IMR-90 (cell line): ENCODE results near the gene TIGD4. TPM values are rescaled to one million over a fixed set of nuclear protein-coding genes. Genes with fewer than 3 reads are reported as not detected.

ENCODE experiments used
- ATAC-seq: fragments of 200-7000 bp; cut with Tn5 transposase; 2 replicates; pipeline ENCODE4 v1.9.1; 2020; ENCODE audit warnings: low read depth, mild to moderate bottlenecking, moderate library complexity
- BruUV-seq: library from RNA; stranded (reverse); fragments of 400-500 nt; replicated peaks from 2 replicates; lab custom pipeline; 2021; lab: Mats Ljungman, UMichigan
- CTCF ChIA-PET: fragments of 300-600 bp; formaldehyde crosslinking; extraction: SDS; loops from one replicate; lab custom pipeline; 2021; ENCODE audit warnings: antibody characterized with exemption; lab: Yijun Ruan, JAX
- POLR2A ChIA-PET: fragments of 300-600 bp; sonication (Branson Sonifier 250); formaldehyde crosslinking; loops from one replicate; lab custom pipeline; 2022; ENCODE audit warnings: antibody characterized with exemption; ENCODE audit not compliant: unreplicated experiment; lab: Charles Lee
- DNase-seq: peaks from one replicate; pipeline ENCODE4 v3.0.0; 2013
- H2AFZ ChIP-seq: replicated peaks from 2 replicates; pipeline ENCODE3; 2013; ENCODE audit warnings: low read length, mild to moderate bottlenecking; ENCODE audit not compliant: poor library complexity
- H2AK5ac ChIP-seq: 2 replicates; pipeline ENCODE4 v1.6.1; 2013; ENCODE audit warnings: low read depth, low read length, inconsistent platforms
- H2AK9ac ChIP-seq: replicated peaks from 2 replicates; pipeline ENCODE3; 2013; ENCODE audit warnings: mild to moderate bottlenecking, low read depth, low read length, moderate library complexity; ENCODE audit not compliant: poor library complexity
- H2BK120ac ChIP-seq: 2 replicates; pipeline ENCODE4 v1.6.1; 2013; ENCODE audit warnings: low read depth, low read length, inconsistent platforms
- H2BK15ac ChIP-seq: 3 replicates; pipeline ENCODE4 v1.6.1; 2013; ENCODE audit warnings: low read depth, low read length, inconsistent platforms
- H2BK20ac ChIP-seq: 2 replicates; pipeline ENCODE4 v1.6.1; 2013; ENCODE audit warnings: low read depth, mild to moderate bottlenecking, inconsistent platforms, low read length, moderate library complexity
- H2BK5ac ChIP-seq: 2 replicates; pipeline ENCODE4 v1.6.1; 2013; ENCODE audit warnings: mild to moderate bottlenecking, low read depth, low read length, inconsistent platforms; ENCODE audit not compliant: poor library complexity, severe bottlenecking
- H3K14ac ChIP-seq: replicated peaks from 2 replicates; pipeline ENCODE4 v1.6.1; 2013; ENCODE audit warnings: low read depth, low read length, inconsistent platforms
- H3K18ac ChIP-seq: 2 replicates; pipeline ENCODE4 v1.6.1; 2013; ENCODE audit warnings: low read depth, low read length, control low read depth
- H3K23ac ChIP-seq: 2 replicates; pipeline ENCODE4 v1.6.1; 2013; ENCODE audit warnings: low read depth, low read length, inconsistent platforms
- H3K27ac ChIP-seq: 2 replicates; pipeline ENCODE4 v1.5.1; 2013; ENCODE audit warnings: mild to moderate bottlenecking, control low read depth, low read length; ENCODE audit not compliant: insufficient read depth
- H3K27me3 ChIP-seq: 2 replicates; pipeline ENCODE4 v1.6.1; 2013; ENCODE audit warnings: low read length; ENCODE audit not compliant: control insufficient read depth, insufficient read depth
- H3K36me3 ChIP-seq: 2 replicates; pipeline ENCODE4 v1.6.1; 2013; ENCODE audit warnings: low read length, mixed read lengths; ENCODE audit not compliant: control insufficient read depth, insufficient read depth
- H3K4ac ChIP-seq: 2 replicates; pipeline ENCODE4 v1.6.1; 2013; ENCODE audit warnings: low read depth, low read length, inconsistent platforms
- H3K4me1 ChIP-seq: 2 replicates; pipeline ENCODE4 v1.6.1; 2013; ENCODE audit warnings: low read length, mixed read lengths; ENCODE audit not compliant: control insufficient read depth, insufficient read depth
- H3K4me2 ChIP-seq: 2 replicates; pipeline ENCODE4 v1.6.1; 2013; ENCODE audit warnings: low read depth, mild to moderate bottlenecking, control low read depth, low read length, moderate library complexity
- H3K4me3 ChIP-seq: 2 replicates; pipeline ENCODE4 v1.5.1; 2013; ENCODE audit warnings: low read depth, mild to moderate bottlenecking, control low read depth, low read length, moderate library complexity; ENCODE audit not compliant: insufficient read depth
- H3K56ac ChIP-seq: 2 replicates; pipeline ENCODE4 v1.6.1; 2013; ENCODE audit warnings: low read length, inconsistent platforms; ENCODE audit not compliant: insufficient read depth; ENCODE audit errors: extremely low read depth
- H3K79me1 ChIP-seq, 2 experiments: 2 replicates each; pipeline ENCODE4 v1.6.1; 2013; ENCODE audit warnings: low read length in 2 of 2, inconsistent platforms in 1 of 2, low read depth in 1 of 2
- H3K9ac ChIP-seq: 2 replicates; pipeline ENCODE4 v1.6.1; 2013; ENCODE audit warnings: low read depth, low read length, control low read depth
- H3K9me1 ChIP-seq: 2 replicates; pipeline ENCODE4 v1.6.1; 2013; ENCODE audit warnings: low read length, inconsistent platforms; ENCODE audit not compliant: insufficient read depth
- H3K9me3 ChIP-seq: 2 replicates; pipeline ENCODE4 v1.6.1; 2013; ENCODE audit warnings: low read length; ENCODE audit not compliant: control insufficient read depth, insufficient read depth
- H4K20me1 ChIP-seq: 2 replicates; pipeline ENCODE4 v1.6.1; 2013; ENCODE audit warnings: low read length, inconsistent platforms; ENCODE audit not compliant: insufficient read depth
- H4K5ac ChIP-seq: 2 replicates; pipeline ENCODE4 v1.6.1; 2013; ENCODE audit warnings: mild to moderate bottlenecking, low read depth, low read length, control low read depth
- H4K8ac ChIP-seq, 2 experiments: 2 replicates each; pipeline ENCODE4 v1.6.1; 2013; ENCODE audit warnings: low read depth in 2 of 2, low read length in 2 of 2, control low read depth in 1 of 2, inconsistent platforms in 1 of 2
- H4K91ac ChIP-seq: 2 replicates; pipeline ENCODE4 v1.6.1; 2013; ENCODE audit warnings: low read depth, low read length, inconsistent platforms; ENCODE audit not compliant: insufficient read depth
- BHLHE40 ChIP-seq: fragments of 150-350 bp; IDR thresholded peaks from 2 replicates; pipeline ENCODE4 v1.6.1; 2016; ENCODE audit warnings: mild to moderate bottlenecking, low read depth, low read length
- CEBPB ChIP-seq: IDR thresholded peaks from 2 replicates; pipeline ENCODE4 v1.6.1; 2012; ENCODE audit warnings: low read depth, low read length, improper control_type of control experiment
- CTCF ChIP-seq: conservative IDR thresholded peaks from 2 replicates; pipeline ENCODE4 v1.5.1; 2012; ENCODE audit warnings: mild to moderate bottlenecking, low read depth, low read length, improper control_type of control experiment
- ELK1 ChIP-seq: fragments of 150-350 bp; IDR thresholded peaks from 2 replicates; pipeline ENCODE4 v1.6.1; 2016; ENCODE audit warnings: low read depth, mild to moderate bottlenecking, low read length, moderate library complexity, borderline replicate concordance
- MAFK ChIP-seq: IDR thresholded peaks from 2 replicates; pipeline ENCODE4 v1.6.1; 2012; ENCODE audit warnings: low read depth, low read length, improper control_type of control experiment
- POLR2A ChIP-seq: IDR thresholded peaks from 2 replicates; pipeline ENCODE4 v1.6.1; 2012; ENCODE audit warnings: mild to moderate bottlenecking, low read depth, low read length
- RFX5 ChIP-seq: IDR thresholded peaks from 2 replicates; pipeline ENCODE4 v1.8.0; 2012; ENCODE audit warnings: low read depth, mild to moderate bottlenecking, low read length, moderate library complexity
- SMC3 ChIP-seq: fragments of 150-350 bp; IDR thresholded peaks from 2 replicates; pipeline ENCODE4 v1.6.1; 2016; ENCODE audit warnings: low read depth, mild to moderate bottlenecking, antibody characterized with exemption, low read length, moderate library complexity
- USF2 ChIP-seq: fragments of 150-350 bp; IDR thresholded peaks from 2 replicates; pipeline ENCODE4 v1.6.1; 2017; ENCODE audit warnings: mild to moderate bottlenecking, antibody characterized with exemption, low read length, low read depth
- dilution Hi-C: fragments of 300-500 bp; cut with HindIII; formaldehyde crosslinking; loops from one replicate; pipeline ENCODE4 v1.14.3; 2018; ENCODE audit warnings: low sequenced_read_pairs; ENCODE audit not compliant: unreplicated experiment
- in situ Hi-C: fragments of 300-500 bp; cut with MboI; formaldehyde crosslinking; loops from 3 replicates; pipeline ENCODE4 v1.14.3; 2019; ENCODE audit warnings: low sequenced_read_pairs, inconsistent platforms, mixed read lengths
- intact Hi-C: fragments of 100-400 bp; cut with micrococcal nuclease; formaldehyde crosslinking; loops from 2 replicates; pipeline ENCODE4 v1.10.0; 2022
- polyA plus RNA-seq, 3 experiments: library from polyadenylated mRNA; depleted of rRNA; stranded (reverse); fragments of >200 nt; gene quantifications; 2 replicates each; pipeline ENCODE4 v1.2.3, GENCODE V29; 2012; ENCODE audit warnings: low replicate concordance in 1 of 3
- total RNA-seq: library from RNA; depleted of rRNA; stranded (reverse); fragments of >200 nt; gene quantifications from 2 replicates; pipeline ENCODE4 v1.2.3, GENCODE V29; 2012

The TIGD4 gene
- total and polyA plus RNA-seq, 2 of the 4 experiments (the other 2 are of a cell fraction): 0.03 TPM; not detected in 1

GRCh38 chr4:152825336-152825735, 45.8 kb upstream of the TIGD4 start:
- Histone ChIP-seq H3K4me3 (no peak overlapping the region), H4K5ac (no peak overlapping the region), H2AFZ (no peak overlapping the region), H3K4me1 (no peaks in the 10 kb centered on the region), H3K56ac (no peak overlapping the region), H3K9me3 (no peaks in the 10 kb centered on the region), H3K27me3 (no peaks in the 10 kb centered on the region), H3K4ac (no peak overlapping the region), H3K79me1 (peaks cover 7 to 11% of the 10 kb centered on the region in 2 experiments; a peak in 2 of 4 replicates), H3K18ac (no peak overlapping the region), H3K4me2 (no peak overlapping the region), H3K27ac (no peak overlapping the region), H3K23ac (no peak overlapping the region), H3K14ac (no peak overlapping the region), H2BK120ac (no peak overlapping the region), H4K91ac (no peak overlapping the region), H3K9ac (no peak overlapping the region), H2AK9ac (no peak overlapping the region), H3K36me3 (no peaks in the 10 kb centered on the region), H4K20me1 (no peaks in the 10 kb centered on the region; the same call in 1 of the 2 replicates), H2BK5ac (no peak overlapping the region), H2BK20ac (no peak overlapping the region), H4K8ac (no peak overlapping the region), H2BK15ac (no peak overlapping the region), H2AK5ac (no peak overlapping the region), H3K9me1 (no peaks in the 10 kb centered on the region)
- ChIA-PET CTCF (no interaction called here), POLR2A (no interaction called here)
- DNase-seq (no peak), ATAC-seq (peak; percentile 60; the same call in 1 of the 2 replicates)
- BruUV-seq: no TSS peak
- dilution Hi-C loops: no loop called here
- in situ Hi-C loops: loop anchor here (25.0 kb wide), 1 partner anchor 762 kb away; no protein-coding TSS in a partner anchor
- no peak for TF ChIP-seq MAFK
- TF ChIP-seq SMC3: no peak
- no peak for TF ChIP-seq ELK1
- no peak for TF ChIP-seq CEBPB
- TF ChIP-seq BHLHE40: no peak
- no peak for TF ChIP-seq USF2
- TF ChIP-seq CTCF: no peak
- no peak for TF ChIP-seq RFX5
- TF ChIP-seq POLR2A: no peak
- intact Hi-C loops: no loop called here
